Fibroblast of villous mesenchyme (primary cell): ENCODE data around the gene EIF5B. TPM values are rescaled to one million over a fixed set of nuclear protein-coding genes. Genes with fewer than 3 reads are reported as not detected.

ENCODE experiments used
- DNase-seq: peaks from one replicate; pipeline ENCODE4 v3.0.0-alpha.2; 2010; ENCODE audit warnings: low read depth
- H3K4me3 ChIP-seq: 2 replicates; pipeline ENCODE4 v1.5.1; 2011; ENCODE audit warnings: low read depth, mild to moderate bottlenecking, low read length
- total RNA-seq: library from RNA; depleted of rRNA; stranded (reverse); fragments of >200 nt; gene quantifications from 2 replicates; pipeline ENCODE4 v1.2.3, GENCODE V29; 2012
- TF ChIP-seq, protein P1 (sequence below): IDR thresholded peaks from 2 replicates; pipeline ENCODE4 v1.5.1; 2012; ENCODE audit warnings: low read depth, mild to moderate bottlenecking, low read length; ENCODE audit not compliant: insufficient read depth

The EIF5B gene
- total RNA-seq, 1 donor, result 19.0 TPM

GRCh38 chr2:99406137-99406536 is 68.9 kb downstream of the EIF5B start:
- DNase-seq, result no peak
- H3K4me3 ChIP-seq, result no peak overlapping the region
- TF ChIP-seq, protein P1, sequence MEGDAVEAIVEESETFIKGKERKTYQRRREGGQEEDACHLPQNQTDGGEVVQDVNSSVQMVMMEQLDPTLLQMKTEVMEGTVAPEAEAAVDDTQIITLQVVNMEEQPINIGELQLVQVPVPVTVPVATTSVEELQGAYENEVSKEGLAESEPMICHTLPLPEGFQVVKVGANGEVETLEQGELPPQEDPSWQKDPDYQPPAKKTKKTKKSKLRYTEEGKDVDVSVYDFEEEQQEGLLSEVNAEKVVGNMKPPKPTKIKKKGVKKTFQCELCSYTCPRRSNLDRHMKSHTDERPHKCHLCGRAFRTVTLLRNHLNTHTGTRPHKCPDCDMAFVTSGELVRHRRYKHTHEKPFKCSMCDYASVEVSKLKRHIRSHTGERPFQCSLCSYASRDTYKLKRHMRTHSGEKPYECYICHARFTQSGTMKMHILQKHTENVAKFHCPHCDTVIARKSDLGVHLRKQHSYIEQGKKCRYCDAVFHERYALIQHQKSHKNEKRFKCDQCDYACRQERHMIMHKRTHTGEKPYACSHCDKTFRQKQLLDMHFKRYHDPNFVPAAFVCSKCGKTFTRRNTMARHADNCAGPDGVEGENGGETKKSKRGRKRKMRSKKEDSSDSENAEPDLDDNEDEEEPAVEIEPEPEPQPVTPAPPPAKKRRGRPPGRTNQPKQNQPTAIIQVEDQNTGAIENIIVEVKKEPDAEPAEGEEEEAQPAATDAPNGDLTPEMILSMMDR, result no peak

- TF ChIP-seq, protein P1, result no peak
- no peak overlapping the region for H3K4me3 ChIP-seq
- no peak for DNase-seq
Measured at GRCh38 chr2:99410276-99410675, 73.1 kb downstream of the EIF5B start.

- TF ChIP-seq, protein P1, result no peak
- H3K4me3 ChIP-seq, result no peak overlapping the region
- no peak for DNase-seq
Measured at GRCh38 chr2:99414566-99414965, 77.4 kb downstream of the EIF5B start.

GRCh38 chr2:99417396-99417795 is 80.2 kb downstream of the EIF5B start:
- no peak for DNase-seq
- H3K4me3 ChIP-seq, result no peak overlapping the region
- TF ChIP-seq, protein P1, result no peak

DNA sequence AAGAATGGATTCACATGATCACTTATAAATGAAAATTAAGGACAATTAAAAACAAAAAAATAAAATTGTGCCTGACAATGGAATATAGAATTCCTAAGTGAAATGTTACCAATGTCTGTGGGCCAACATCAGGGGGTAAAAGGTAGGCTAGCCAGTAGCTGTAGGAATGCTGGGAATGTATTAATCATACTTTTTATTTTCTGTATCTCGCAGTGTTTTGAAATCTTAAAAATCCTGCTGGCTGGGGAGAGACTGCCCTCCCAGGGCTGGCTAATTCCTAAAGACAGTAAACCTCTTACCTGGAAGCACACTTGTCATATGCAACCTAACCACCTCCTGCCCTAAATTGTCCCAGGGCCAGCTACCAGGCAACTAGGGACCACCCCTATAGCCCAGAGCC is 82.8 kb downstream of the EIF5B start:
- H3K4me3 ChIP-seq, result no peak overlapping the region
- no peak for DNase-seq
- TF ChIP-seq, protein P1, result no peak

- H3K4me3 ChIP-seq, result no peak overlapping the region
- TF ChIP-seq, protein P1, result no peak
- peak; percentile 33 for DNase-seq
Measured at GRCh38 chr2:99420751-99421299, 83.6 kb downstream of the EIF5B start.

DNA sequence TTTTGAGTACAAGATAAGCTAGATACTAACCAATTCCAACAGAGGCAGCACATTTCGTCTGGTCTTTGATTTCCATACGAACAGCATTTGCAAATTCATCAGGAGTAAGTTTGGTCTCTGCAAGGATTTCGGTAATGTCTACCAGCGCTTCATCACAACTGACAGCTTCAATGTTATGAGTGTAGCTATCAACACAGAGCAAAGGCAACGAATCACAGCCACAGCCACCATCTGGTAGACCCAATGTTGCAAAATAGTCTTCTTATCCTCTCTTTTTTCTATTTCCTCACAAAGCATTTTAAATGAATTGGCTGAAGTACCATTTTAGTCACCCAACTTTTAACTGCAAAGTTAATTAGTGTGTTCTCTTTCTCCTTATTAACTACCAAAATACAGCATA is 84.3 kb downstream of the EIF5B start:
- H3K4me3 ChIP-seq, result no peak overlapping the region
- TF ChIP-seq, protein P1, result no peak
- DNase-seq, result peak; percentile 68
